Activated naive CD4-positive, alpha-beta T cell treated with anti-CD3 and anti-CD28 coated beads, Interleukin-2, amount 50 U/mL, for 72 hours (primary cell): ENCODE results near the gene FOLR3. TPM values are rescaled to one million over a fixed set of nuclear protein-coding genes. Genes with fewer than 3 reads are reported as not detected.

Experiments used
- ATAC-seq, 2 donors: fragments of 150-1000 bp; cut with Tn5 transposase; 2 replicates each; pipeline ENCODE4 v1.10.0; 2021; ENCODE audit warnings: mild to moderate bottlenecking in 2 of 2, moderate library complexity in 2 of 2
- DNase-seq, 2 donors: peaks; one replicate each; pipeline ENCODE4 v3.0.0; 2021 to 2022; ENCODE audit warnings: low spot score in 2 of 2
- H3K27ac Mint-ChIP-seq, 2 donors: one replicate each; pipeline ENCODE4 v1.8.0; 2022; ENCODE audit warnings: mild to moderate bottlenecking in 2 of 2, mixed read lengths in 2 of 2
- H3K36me3 Mint-ChIP-seq, 2 donors: one replicate each; pipeline ENCODE4 v1.8.0; 2022; ENCODE audit warnings: mixed read lengths in 2 of 2
- H3K9me3 Mint-ChIP-seq, 2 donors: one replicate each; pipeline ENCODE4 v1.8.0; 2022; ENCODE audit warnings: mixed read lengths in 2 of 2
- total RNA-seq, 2 donors: library from RNA; stranded (reverse); gene quantifications; one replicate each; pipeline ENCODE4 v1.2.3, GENCODE V29; 2022

The FOLR3 gene
- total RNA-seq, 2 donors from 2014 or later: not detected

GRCh38 chr11:72114570-72114969, 21.0 kb upstream of the FOLR3 start:
- Mint-ChIP-seq H3K27ac (peak overlapping the region in 1 of 2 donors; percentile 97), H3K9me3 (peaks cover 4 to 13% of the 10 kb centered on the region in 2 donors), H3K36me3 (peaks cover 12 to 14% of the 10 kb centered on the region in 2 donors)
- ATAC-seq (no peak), DNase-seq (no peak)

DNA sequence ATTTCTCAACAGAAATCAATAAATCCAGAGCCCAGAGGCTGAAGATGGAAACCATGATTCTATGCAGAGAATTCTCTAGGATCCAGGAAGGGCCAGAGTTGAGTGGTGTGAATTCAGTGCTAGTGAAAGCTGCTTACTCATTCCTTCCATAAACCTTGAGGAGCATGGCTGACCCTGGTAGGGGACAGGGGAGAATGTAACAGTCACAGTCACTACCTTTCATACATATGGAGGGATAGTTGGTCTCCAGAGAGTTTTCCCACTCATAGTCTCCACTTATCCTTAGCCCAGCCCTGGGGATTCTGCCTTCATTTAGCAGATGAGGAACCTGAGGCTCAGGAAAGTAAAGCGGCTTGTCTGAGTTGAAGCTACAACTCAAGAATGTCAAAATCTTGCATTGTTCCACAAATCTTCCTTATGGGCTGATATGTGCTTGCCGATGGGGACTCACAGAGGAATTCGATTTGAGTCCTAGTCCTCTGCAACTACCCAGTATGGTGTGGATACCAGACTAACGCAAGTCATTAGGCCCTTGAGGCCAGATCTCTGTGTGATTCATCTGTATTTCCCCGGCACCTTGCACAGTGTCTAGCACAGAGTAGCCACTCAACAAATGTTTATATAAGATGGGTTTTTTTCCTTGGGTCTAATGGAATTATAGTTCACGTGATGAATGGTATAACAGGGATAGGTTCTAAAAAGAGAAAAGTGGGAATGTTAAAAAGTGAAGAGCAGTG, 19.3 kb upstream of the FOLR3 start:
- Mint-ChIP-seq H3K9me3 (peaks cover 4 to 13% of the 10 kb centered on the region in 2 donors), H3K36me3 (peaks cover 3 to 8% of the 10 kb centered on the region in 2 donors), H3K27ac (peak overlapping the region in 1 of 2 donors; percentile 47)
- DNase-seq (no peak), ATAC-seq (no peak)

DNA sequence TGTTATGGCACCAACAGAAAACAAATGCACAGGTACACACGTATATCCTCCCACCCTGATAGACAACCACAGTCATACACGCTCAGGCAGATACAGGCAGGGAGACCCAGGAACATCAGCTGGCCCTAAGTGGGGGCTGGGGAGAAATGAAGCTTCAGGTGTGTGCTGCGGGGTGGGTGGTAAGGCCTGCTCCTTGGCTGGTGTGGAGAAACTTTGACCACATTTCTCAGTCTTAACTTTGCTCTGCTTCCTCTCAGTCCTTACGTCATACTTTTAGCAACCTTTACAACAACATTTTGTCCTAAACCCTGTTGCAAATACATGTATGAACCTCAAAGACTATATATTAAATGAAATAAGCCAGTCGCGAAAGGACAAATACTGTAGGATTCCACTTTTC, 16.3 kb upstream of the FOLR3 start:
- no peak overlapping the region for H3K27ac Mint-ChIP-seq
- no peak for ATAC-seq
- DNase-seq: no peak

DNA sequence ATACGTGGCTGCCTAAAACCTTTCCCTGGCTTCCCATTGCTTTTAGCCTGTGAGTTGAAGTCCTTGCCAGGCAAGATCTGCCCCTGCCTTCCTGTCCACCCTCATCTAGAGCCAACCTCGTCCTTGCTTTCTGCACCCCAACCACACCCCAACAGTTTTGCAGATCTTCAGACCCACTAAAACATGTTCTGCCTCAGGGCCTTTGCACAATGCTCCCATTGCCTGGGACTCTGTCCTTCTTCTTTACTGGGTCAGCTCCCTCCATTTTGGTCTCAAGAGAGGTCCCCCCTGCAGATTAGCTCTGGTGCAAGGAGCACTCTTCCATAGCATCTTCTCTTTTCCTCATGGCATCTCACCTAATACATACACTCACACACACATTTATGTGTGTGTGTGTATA, 14.6 kb upstream of the FOLR3 start:
- peaks cover 0 to 15% of the 10 kb centered on the region in 2 donors for H3K36me3 Mint-ChIP-seq
- H3K9me3 Mint-ChIP-seq: peaks cover 0 to 7% of the 10 kb centered on the region in 2 donors
- ATAC-seq (no peak), DNase-seq (no peak)
- peak overlapping the region in 1 of 2 donors; percentile 55 for H3K27ac Mint-ChIP-seq

More for the DNA sequence above, 16.3 kb upstream of the FOLR3 start:
- H3K36me3 Mint-ChIP-seq: peaks cover 0 to under 1% of the 10 kb centered on the region in 2 donors
- H3K9me3 Mint-ChIP-seq: peaks cover 0 to 5% of the 10 kb centered on the region in 2 donors

- H3K36me3 Mint-ChIP-seq: peaks cover 0 to 16% of the 10 kb centered on the region in 2 donors
- H3K9me3 Mint-ChIP-seq: peaks cover 0 to 7% of the 10 kb centered on the region in 2 donors
- ATAC-seq (no peak), DNase-seq (no peak)
- no peak overlapping the region for H3K27ac Mint-ChIP-seq
Measured at GRCh38 chr11:72122607-72123006, 12.9 kb upstream of the FOLR3 start.

DNA sequence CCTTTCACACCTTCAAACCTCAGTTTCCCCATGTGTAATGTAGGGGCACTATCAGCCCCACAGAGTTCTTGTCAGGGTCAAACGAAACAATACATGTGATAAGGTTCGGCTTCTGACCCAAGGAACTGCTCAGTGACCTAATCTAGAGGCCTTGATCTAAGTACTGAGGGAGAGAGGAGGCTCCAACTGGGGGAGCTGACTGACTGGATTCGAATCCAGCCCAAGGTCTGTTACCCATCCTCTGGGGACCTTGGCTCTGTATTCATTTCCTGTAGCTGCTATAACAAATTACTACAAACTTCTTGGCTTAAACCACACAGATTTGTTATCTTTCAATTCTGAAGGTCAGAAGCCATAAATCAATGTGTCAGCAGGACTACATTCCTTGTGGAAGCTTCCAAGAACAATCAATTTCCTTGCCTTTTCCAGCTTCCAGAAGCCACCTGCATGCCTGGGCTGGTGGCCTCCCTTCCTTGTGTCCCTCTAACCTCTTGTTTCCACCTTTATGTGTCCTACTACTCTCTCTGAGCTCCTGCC, 12.3 kb upstream of the FOLR3 start:
- peak overlapping the region in 1 of 2 donors; percentile 83 for H3K27ac Mint-ChIP-seq
- ATAC-seq (no peak), DNase-seq (no peak)
- H3K9me3 Mint-ChIP-seq: peaks cover 0 to 11% of the 10 kb centered on the region in 2 donors
- peaks cover 0 to 22% of the 10 kb centered on the region in 2 donors for H3K36me3 Mint-ChIP-seq

DNA sequence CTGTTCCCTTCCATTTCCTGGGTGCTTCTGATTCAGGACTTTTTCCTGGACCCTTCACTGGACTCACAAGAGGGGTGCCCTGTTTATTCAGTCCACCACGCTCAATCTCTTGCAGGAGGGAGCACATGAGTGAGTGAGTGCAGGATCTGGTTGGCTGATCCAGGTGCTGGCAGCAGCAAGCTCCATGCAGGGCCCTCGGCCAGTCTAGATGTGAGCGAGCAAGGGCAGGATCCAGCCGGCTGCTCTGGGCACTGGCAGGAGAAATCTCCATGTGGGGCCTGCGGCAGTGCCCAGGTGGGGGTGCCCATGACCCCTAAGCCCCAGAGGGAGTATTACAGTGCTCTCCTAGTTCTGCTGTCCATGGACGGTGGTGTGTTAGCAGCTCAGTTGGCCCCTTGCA, 11.5 kb upstream of the FOLR3 start:
- Mint-ChIP-seq H3K36me3 (peaks cover 7 to 30% of the 10 kb centered on the region in 2 donors), H3K27ac (no peak overlapping the region), H3K9me3 (peaks cover 7 to 19% of the 10 kb centered on the region in 2 donors)
- no peak for ATAC-seq
- no peak for DNase-seq

DNA sequence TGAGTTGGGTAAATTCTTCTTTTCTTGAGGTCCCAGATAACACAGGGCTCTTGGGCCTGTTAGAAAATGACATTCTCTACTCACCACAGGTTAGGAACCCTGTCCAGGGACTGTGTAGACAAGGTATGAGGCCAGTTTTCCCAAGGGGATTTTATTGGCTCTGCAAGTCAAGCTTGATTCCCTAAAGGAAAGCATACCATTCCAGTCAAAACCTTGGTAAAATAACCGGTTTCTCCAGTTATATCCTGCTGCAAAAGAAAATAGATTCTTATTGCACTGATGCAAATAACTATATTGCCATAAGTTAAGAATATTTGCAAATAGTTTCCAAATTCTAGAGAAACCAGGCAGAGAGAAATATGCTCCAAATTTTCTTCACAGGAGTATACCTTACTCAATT, 9.6 kb upstream of the FOLR3 start:
- ATAC-seq (no peak), DNase-seq (no peak)
- peaks cover 11 to 23% of the 10 kb centered on the region in 2 donors for H3K9me3 Mint-ChIP-seq
- no peak overlapping the region for H3K27ac Mint-ChIP-seq
- peaks cover 12 to 34% of the 10 kb centered on the region in 2 donors for H3K36me3 Mint-ChIP-seq

- Mint-ChIP-seq H3K9me3 (peaks cover 11 to 23% of the 10 kb centered on the region in 2 donors), H3K27ac (no peak overlapping the region), H3K36me3 (peaks cover 12 to 34% of the 10 kb centered on the region in 2 donors)
- no peak for ATAC-seq
- DNase-seq: no peak
Measured at GRCh38 chr11:72127923-72128322, 7.6 kb upstream of the FOLR3 start.

- DNase-seq (no peak), ATAC-seq (no peak)
- peaks cover 12 to 32% of the 10 kb centered on the region in 2 donors for H3K36me3 Mint-ChIP-seq
- H3K9me3 Mint-ChIP-seq: peaks cover 11 to 20% of the 10 kb centered on the region in 2 donors
- no peak overlapping the region for H3K27ac Mint-ChIP-seq
Measured at GRCh38 chr11:72129381-72129780, 6.1 kb upstream of the FOLR3 start.

DNA sequence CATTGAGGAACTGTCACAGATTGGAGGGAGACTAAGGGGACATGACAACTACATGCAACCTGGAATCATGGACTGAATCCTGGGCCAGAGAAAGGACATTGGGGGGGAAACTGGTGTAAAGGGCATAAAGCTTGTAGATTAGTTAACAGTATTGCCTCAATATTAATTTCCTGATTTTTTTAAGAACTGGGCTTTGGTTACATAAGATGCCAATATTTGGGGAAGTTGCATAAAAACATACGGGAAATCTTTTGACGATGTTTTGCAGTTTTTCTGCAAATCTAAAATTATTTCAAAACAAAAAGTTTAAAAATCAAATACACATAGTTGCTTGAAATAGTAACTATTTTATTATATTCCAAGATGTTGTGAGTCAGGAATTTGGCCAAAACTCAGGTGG, 2.9 kb upstream of the FOLR3 start:
- no peak for ATAC-seq
- DNase-seq: no peak
- peaks cover 11 to 15% of the 10 kb centered on the region in 2 donors for H3K9me3 Mint-ChIP-seq
- peaks cover 12 to 18% of the 10 kb centered on the region in 2 donors for H3K36me3 Mint-ChIP-seq
- H3K27ac Mint-ChIP-seq: no peak overlapping the region

- Mint-ChIP-seq H3K9me3 (no peaks in the 10 kb centered on the region), H3K27ac (no peak overlapping the region), H3K36me3 (no peaks in the 10 kb centered on the region)
- no peak for ATAC-seq
- DNase-seq: no peak
Measured at GRCh38 chr11:72135891-72136683, 562 bp downstream of the FOLR3 start.

DNA sequence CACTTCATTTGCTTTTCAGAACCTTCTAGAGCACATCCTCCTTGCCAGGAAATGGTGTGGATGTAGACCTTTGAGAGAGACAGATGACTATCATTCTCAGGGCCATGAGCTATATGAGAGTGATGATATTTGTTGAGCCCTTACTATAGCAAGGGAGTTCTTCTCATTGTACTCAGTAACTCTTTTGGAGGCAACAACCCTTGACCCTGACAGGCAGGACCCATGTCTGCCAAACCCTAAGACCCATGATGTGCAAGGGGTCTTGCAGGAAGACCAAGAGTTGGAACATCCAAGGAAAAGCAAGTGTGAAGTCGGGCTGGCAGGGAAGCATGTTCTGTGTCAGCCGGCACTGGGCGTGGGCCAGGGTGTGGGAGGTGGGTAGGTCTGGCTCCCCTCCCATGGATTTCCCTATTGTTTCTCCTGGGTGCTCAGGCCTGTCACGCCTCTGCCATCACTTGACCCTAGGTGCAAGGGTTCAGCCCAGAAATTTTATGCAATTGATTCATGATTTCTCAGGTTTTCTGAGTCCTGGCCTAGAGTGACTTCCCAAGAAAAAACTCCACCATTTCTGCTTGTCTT, 1.2 kb downstream of the FOLR3 start:
- DNase-seq: no peak
- no peak overlapping the region for H3K27ac Mint-ChIP-seq
- ATAC-seq: peak in 1 of 2 donors; percentile 33

DNA sequence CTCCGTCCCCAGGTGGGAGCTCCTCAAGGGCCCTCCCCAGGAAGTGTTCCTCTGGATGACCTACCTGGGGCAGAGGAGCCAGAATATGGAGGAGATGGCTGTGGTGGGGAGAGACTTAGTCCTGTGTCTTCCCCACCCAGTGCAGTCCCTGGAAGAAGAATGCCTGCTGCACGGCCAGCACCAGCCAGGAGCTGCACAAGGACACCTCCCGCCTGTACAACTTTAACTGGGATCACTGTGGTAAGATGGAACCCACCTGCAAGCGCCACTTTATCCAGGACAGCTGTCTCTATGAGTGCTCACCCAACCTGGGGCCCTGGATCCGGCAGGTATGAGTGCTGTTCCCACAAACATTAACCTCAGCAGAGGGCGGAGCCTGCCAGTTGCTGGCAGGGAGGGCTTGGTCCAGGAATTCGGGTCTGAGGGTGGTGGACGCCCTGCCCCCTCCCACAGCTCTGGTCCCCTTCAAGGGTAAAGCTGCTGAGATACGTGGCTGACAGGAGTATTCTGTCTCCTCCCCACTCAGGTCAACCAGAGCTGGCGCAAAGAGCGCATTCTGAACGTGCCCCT, 3.4 kb downstream of the FOLR3 start:
- Mint-ChIP-seq H3K9me3 (no peaks in the 10 kb centered on the region), H3K36me3 (no peaks in the 10 kb centered on the region), H3K27ac (no peak overlapping the region)
- DNase-seq (no peak), ATAC-seq (no peak)

More for the DNA sequence above, 1.2 kb downstream of the FOLR3 start:
- Mint-ChIP-seq H3K36me3 (no peaks in the 10 kb centered on the region), H3K9me3 (no peaks in the 10 kb centered on the region)

GRCh38 chr11:72139500-72139899, 4.0 kb downstream of the FOLR3 start:
- ATAC-seq: no peak

GRCh38 chr11:72140661-72141060, 5.1 kb downstream of the FOLR3 start:
- no peak overlapping the region for H3K27ac Mint-ChIP-seq
- DNase-seq: no peak
- H3K9me3 Mint-ChIP-seq: no peaks in the 10 kb centered on the region
- ATAC-seq: peak in 1 of 2 donors; percentile 3
- H3K36me3 Mint-ChIP-seq: no peaks in the 10 kb centered on the region

More at GRCh38 chr11:72139500-72139899, 4.0 kb downstream of the FOLR3 start:
- DNase-seq: no peak
- H3K36me3 Mint-ChIP-seq: no peaks in the 10 kb centered on the region
- H3K9me3 Mint-ChIP-seq: no peaks in the 10 kb centered on the region
- H3K27ac Mint-ChIP-seq: no peak overlapping the region
